A172 (cell line): Measurements from ENCODE around the gene SFTPB. TPM values are rescaled to one million over a fixed set of nuclear protein-coding genes. Genes with fewer than 3 reads are reported as not detected.
A peak's percentile ranks its signal among the peaks of the same experiment; 100 is the strongest.

Experiments
- DNase-seq: peaks from one replicate; pipeline ENCODE4 v3.0.0-alpha.2; 2015; ENCODE audit warnings: low spot score
- total RNA-seq: library from RNA; depleted of rRNA; stranded (reverse); fragments of >200 nt; shearing (Covaris generic); gene quantifications from 2 replicates; pipeline ENCODE4 v1.2.3, GENCODE V29; 2014; rRNA removed

Gene SFTPB
- total RNA-seq, 1 experiment from 2014 or later = not detected

GRCh38 chr2:85613717-85614515 lies 54.1 kb downstream of the SFTPB start:
- no peak for DNase-seq

DNA sequence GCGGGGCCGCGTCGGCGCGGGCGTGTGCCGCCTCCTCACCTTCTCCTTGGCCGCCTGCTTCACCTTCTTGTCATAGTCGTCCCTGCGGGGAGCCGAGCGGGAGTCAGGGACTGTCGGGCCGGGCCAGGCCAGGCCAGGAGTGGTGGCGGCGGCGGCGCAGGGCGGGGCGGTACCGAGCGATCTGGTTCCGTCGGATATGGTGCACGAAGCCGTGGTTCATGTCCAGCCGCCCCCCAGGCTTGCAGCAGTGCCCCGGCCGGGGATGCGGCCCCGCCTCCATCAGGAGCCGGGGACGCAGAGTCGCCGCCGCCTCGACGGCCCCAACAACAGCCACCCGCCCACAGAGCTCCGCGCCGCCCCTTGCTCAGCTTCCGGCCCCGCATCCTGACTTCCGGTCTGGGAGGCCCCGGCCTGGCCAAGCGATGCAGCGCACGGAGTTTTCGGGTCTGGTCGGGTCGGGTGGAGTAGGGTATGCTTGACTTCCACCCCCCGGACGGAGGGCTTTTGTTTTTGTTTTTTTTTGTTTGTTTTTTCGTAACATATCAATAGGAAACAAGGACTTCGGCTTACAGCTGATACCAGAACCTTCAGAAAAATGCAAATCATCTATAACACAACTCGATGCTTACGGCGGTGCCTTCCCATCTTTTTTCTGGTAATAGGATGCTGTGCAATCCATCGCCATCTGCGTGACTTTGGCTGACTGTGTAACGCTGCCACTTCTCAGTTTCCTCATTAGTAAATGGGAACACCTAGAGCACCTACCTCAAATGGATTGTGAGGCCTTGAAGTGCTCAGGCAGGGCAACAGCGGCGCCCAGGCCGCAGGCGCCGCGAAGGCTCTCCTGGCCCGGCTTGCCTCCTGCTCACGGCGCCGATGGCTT lies 56.1 kb downstream of the SFTPB start, which contains the start of gene C2orf68:
TSS of gene C2orf68 (minus strand) at position 362 of the 883 bp plus-strand sequence. CDS start at position 280, 82 bp downstream.
- DNase-seq = peak; percentile 79

DNA sequence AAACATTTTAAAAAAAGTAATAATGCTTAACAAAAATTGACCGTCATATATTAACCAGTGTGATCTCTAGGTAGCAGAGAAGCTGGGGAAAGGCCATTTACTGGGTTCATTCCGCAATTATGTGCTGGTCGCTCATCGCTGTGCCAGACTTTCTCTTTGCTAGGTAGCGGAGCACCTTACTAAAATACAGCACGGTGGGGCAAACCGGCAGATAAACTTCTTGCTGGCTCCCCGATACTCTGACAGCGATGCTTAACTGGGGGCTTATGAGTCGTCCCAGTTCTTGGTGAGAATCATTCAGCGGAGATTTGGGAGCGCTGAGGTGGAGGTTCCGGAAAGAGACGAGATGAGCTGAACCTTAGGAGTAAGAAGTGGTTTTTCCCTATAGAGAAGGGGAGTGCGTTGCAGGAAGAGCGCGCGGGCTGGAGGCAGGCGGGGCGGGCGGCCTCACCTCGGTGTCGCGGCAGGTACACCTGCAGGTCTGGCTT lies 56.7 kb downstream of the SFTPB start:
- peak; percentile 16 for DNase-seq

Other genes starting within 250 kb of the SFTPB start
- 0.22 and 1.0 TPM in 2 replicates for gene SH2D6, start 249.5 kb downstream of the SFTPB start, total RNA-seq
- 94.6 and 95.2 TPM in 2 replicates for gene MAT2A, start 129.0 kb downstream of the SFTPB start, total RNA-seq
- 28.1 and 31.5 TPM in 2 replicates for gene GGCX, start 106.7 kb downstream of the SFTPB start, total RNA-seq
- 1.3 and 1.5 TPM in 2 replicates for gene VAMP8, start 90.6 kb downstream of the SFTPB start, total RNA-seq
- gene VAMP5, start 83.8 kb downstream of the SFTPB start, total RNA-seq = 36.2 and 51.0 TPM in 2 replicates
- gene RNF181, start 72.5 kb downstream of the SFTPB start, total RNA-seq = 262 and 285 TPM in 2 replicates
- 9.8 and 11.7 TPM in 2 replicates for gene TMEM150A, start 65.5 kb downstream of the SFTPB start, total RNA-seq
- gene C2orf68, start 56.1 kb downstream of the SFTPB start, total RNA-seq = 26.7 and 27.2 TPM in 2 replicates
- 106 and 136 TPM in 2 replicates for gene USP39, start 52.0 kb downstream of the SFTPB start, total RNA-seq
- gene GNLY, start 26.2 kb upstream of the SFTPB start, total RNA-seq = not detected in 2 replicates
- 1.7 and 3.2 TPM in 2 replicates for gene ATOH8, start 85.8 kb upstream of the SFTPB start, total RNA-seq
- 18.7 and 30.0 TPM in 2 replicates for gene ST3GAL5, start 220.8 kb upstream of the SFTPB start, total RNA-seq